ENCODE results near the gene AGAP2.

GRCh38 chr12:57765003-57765697 is 26.6 kb upstream of the AGAP2 start:
- TF ChIP-seq ZNF695 (CRISPR knock-in tag; IDR thresholded peaks at IDR 0.05) (no peak), MTA1 (IDR thresholded peaks at IDR 0.05; ENCODE audit: borderline replicate concordance) (no peak), MXI1 (IDR thresholded peaks at IDR 0.05; ENCODE audit: low read depth, low read length) (no peak), ZFP30 (CRISPR knock-in tag; IDR thresholded peaks at IDR 0.05; ENCODE audit: borderline replicate concordance) (no peak), TAF1 (IDR thresholded peaks at IDR 0.05; ENCODE audit: control insufficient read depth, extremely low read depth, insufficient read depth, low read length, severe bottlenecking) (no peak), GABPA (tag; conservative IDR thresholded peaks at IDR 0.05; ENCODE audit: low read depth) (no peak), SMARCA5 (IDR thresholded peaks at IDR 0.05) (no peak), NBN (IDR thresholded peaks at IDR 0.05; ENCODE audit: low read depth) (no peak), CTCF (IDR thresholded peaks at IDR 0.05 in 2 of 3, conservative IDR thresholded peaks at IDR 0.05 in 1 of 3; ENCODE audit: insufficient read depth in 2 of 3, low read depth in 1 of 3, low read length in 3 of 3) (0 out of 6 replicates have a peak, but pooled peaks of 1 of the 3 experiments have one; percentile 11), RBBP5 (IDR thresholded peaks at IDR 0.05; ENCODE audit: borderline replicate concordance, insufficient read depth, low read length, poor library complexity, severe bottlenecking) (no peak), POU5F1 (IDR thresholded peaks at IDR 0.05; ENCODE audit: borderline replicate concordance, low read depth, low read length, partially characterized antibody) (no peak), ZNF212 (CRISPR knock-in tag; IDR thresholded peaks at IDR 0.05) (no peak), EZH2 (IDR thresholded peaks at IDR 0.05; ENCODE audit: borderline replicate concordance, low read depth, low read length) (no peak), REST (IDR thresholded peaks at IDR 0.05; ENCODE audit: borderline replicate concordance) (no peak), REST (CRISPR knock-in tag; IDR thresholded peaks at IDR 0.05; ENCODE audit: low read depth) (no peak)
